Neural cell (in vitro differentiated cells): ENCODE data around the gene AGRN. TPM values are rescaled to one million over a fixed set of nuclear protein-coding genes. Genes with fewer than 3 reads are reported as not detected.

ENCODE experiments used
- H2AFZ ChIP-seq: fragments of 200-600, 300-800 bp; sonication (generic), shearing (Covaris generic); 2 replicates; pipeline ENCODE4 v1.6.0; 2014; ENCODE audit warnings: low read depth, mild to moderate bottlenecking, antibody characterized with exemption, low read length, moderate library complexity
- H3F3A ChIP-seq: fragments of 200-600 bp; shearing (Covaris generic); 2 replicates; pipeline ENCODE4 v1.6.1; 2016; ENCODE audit warnings: mild to moderate bottlenecking, moderate library complexity, mixed read lengths, antibody characterized with exemption, low read length; ENCODE audit not compliant: insufficient read depth, poor library complexity, severe bottlenecking
- H3K27ac ChIP-seq: fragments of 200-600, 300-800 bp; sonication (generic), shearing (Covaris generic); 2 replicates; pipeline ENCODE4 v1.5.1; 2014; ENCODE audit warnings: mild to moderate bottlenecking, low read length, moderate library complexity
- H3K27me3 ChIP-seq: fragments of 300-800, 200-600 bp; sonication (generic), shearing (Covaris generic); 2 replicates; pipeline ENCODE4 v1.6.0; 2014; ENCODE audit warnings: mild to moderate bottlenecking, low read depth, low read length, moderate library complexity; ENCODE audit not compliant: insufficient read depth
- H3K36me3 ChIP-seq: fragments of 300-800, 200-600 bp; sonication (generic), shearing (Covaris generic); 2 replicates; pipeline ENCODE4 v1.5.1; 2014; ENCODE audit warnings: mild to moderate bottlenecking, antibody characterized with exemption, low read length, moderate library complexity; ENCODE audit not compliant: insufficient read depth
- H3K4me2 ChIP-seq: fragments of 300-800, 200-600 bp; sonication (generic), shearing (Covaris generic); 2 replicates; pipeline ENCODE4 v1.6.0; 2014; ENCODE audit warnings: mild to moderate bottlenecking, low read length
- H3K4me3 ChIP-seq: fragments of 300-800, 200-600 bp; sonication (generic), shearing (Covaris generic); 2 replicates; pipeline ENCODE4 v1.5.1; 2014; ENCODE audit warnings: mild to moderate bottlenecking, low read length, moderate library complexity
- H3K79me2 ChIP-seq: fragments of 200-600 bp; shearing (Covaris generic); replicated peaks from 2 replicates; pipeline ENCODE4 v1.6.0; 2014; ENCODE audit warnings: mild to moderate bottlenecking, low read length, moderate library complexity; ENCODE audit not compliant: insufficient read depth
- H3K9ac ChIP-seq: fragments of 300-800, 200-600 bp; sonication (generic), shearing (Covaris generic); 2 replicates; pipeline ENCODE4 v1.6.1; 2016; ENCODE audit warnings: mild to moderate bottlenecking, low read length, mixed read lengths
- H3K9me2 ChIP-seq: fragments of 200-600 bp; shearing (Covaris generic); 2 replicates; pipeline ENCODE4 v1.6.1; 2016; ENCODE audit warnings: mild to moderate bottlenecking, low read length, mixed read lengths; ENCODE audit not compliant: insufficient read depth
- H3K9me3 ChIP-seq: fragments of 200-600, 300-800 bp; sonication (generic), shearing (Covaris generic); 2 replicates; pipeline ENCODE4 v1.6.1; 2016; ENCODE audit warnings: mild to moderate bottlenecking, mixed run types, low read length, moderate library complexity, mixed read lengths
- H4K20me1 ChIP-seq: fragments of 200-600 bp; shearing (Covaris generic); 2 replicates; pipeline ENCODE4 v1.6.1; 2016; ENCODE audit warnings: mild to moderate bottlenecking, mixed run types; ENCODE audit not compliant: insufficient read depth
- EP300 ChIP-seq: fragments of 450-650 bp; conservative IDR thresholded peaks from 2 replicates; pipeline ENCODE4 v1.6.1; 2014; ENCODE audit warnings: antibody characterized with exemption, mild to moderate bottlenecking, moderate library complexity; ENCODE audit not compliant: poor library complexity, severe bottlenecking
- EZH2 ChIP-seq: fragments of 200-600, 300-800 bp; shearing (Covaris generic), sonication (generic); IDR thresholded peaks from 2 replicates; pipeline ENCODE4 v1.6.1; 2014; ENCODE audit warnings: antibody characterized with exemption, low read length, borderline replicate concordance, mild to moderate bottlenecking; ENCODE audit not compliant: insufficient read depth, poor library complexity, severe bottlenecking
- MXI1 ChIP-seq: fragments of 450-650 bp; conservative IDR thresholded peaks from 2 replicates; pipeline ENCODE4 v1.6.1; 2014; ENCODE audit warnings: antibody characterized with exemption, mild to moderate bottlenecking; ENCODE audit not compliant: poor library complexity, severe bottlenecking
- POLR2AphosphoS5 ChIP-seq: IDR thresholded peaks from 2 replicates; pipeline ENCODE4 v1.6.1; 2012
- RAD21 ChIP-seq: fragments of 450-650 bp; conservative IDR thresholded peaks from 2 replicates; pipeline ENCODE4 v1.6.1; 2014; ENCODE audit warnings: antibody characterized with exemption, mild to moderate bottlenecking, moderate library complexity
- REST ChIP-seq: IDR thresholded peaks from 2 replicates; pipeline ENCODE4 v1.6.1; 2012; ENCODE audit warnings: borderline replicate concordance
- SMC3 ChIP-seq: fragments of 450-650 bp; conservative IDR thresholded peaks from 2 replicates; pipeline ENCODE4 v1.6.1; 2014; ENCODE audit warnings: antibody characterized with exemption, mild to moderate bottlenecking, moderate library complexity; ENCODE audit not compliant: poor library complexity
- TAF1 ChIP-seq: IDR thresholded peaks from 2 replicates; pipeline ENCODE4 v1.6.1; 2012; ENCODE audit warnings: low read depth
- polyA plus RNA-seq: library from polyadenylated mRNA; depleted of rRNA; stranded (reverse); fragments of >200 nt; gene quantifications from 2 replicates; pipeline ENCODE4 v1.2.3, GENCODE V29; 2014
- TF ChIP-seq, protein P1 (sequence below): fragments of 450-650 bp; IDR thresholded peaks from 2 replicates; pipeline ENCODE4 v1.5.1; 2014; ENCODE audit warnings: antibody characterized with exemption, mild to moderate bottlenecking, moderate library complexity; ENCODE audit not compliant: poor library complexity, severe bottlenecking

AGRN gene
- polyA plus RNA-seq, 1 donor from 2014 or later, result 104 TPM

DNA sequence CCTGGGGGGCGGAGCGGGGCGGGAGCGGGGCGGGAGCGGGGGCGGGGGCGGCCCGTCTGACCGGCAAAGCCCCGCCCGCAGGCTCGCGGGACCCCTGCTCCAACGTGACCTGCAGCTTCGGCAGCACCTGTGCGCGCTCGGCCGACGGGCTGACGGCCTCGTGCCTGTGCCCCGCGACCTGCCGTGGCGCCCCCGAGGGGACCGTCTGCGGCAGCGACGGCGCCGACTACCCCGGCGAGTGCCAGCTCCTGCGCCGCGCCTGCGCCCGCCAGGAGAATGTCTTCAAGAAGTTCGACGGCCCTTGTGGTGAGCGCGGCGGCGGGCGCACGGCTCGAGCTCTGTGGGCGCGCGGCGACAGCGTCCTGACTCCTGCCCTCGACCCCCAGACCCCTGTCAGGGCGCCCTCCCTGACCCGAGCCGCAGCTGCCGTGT, 21.2 kb downstream of the AGRN start:
- Histone ChIP-seq H3K79me2 (no peaks in the 10 kb centered on the region), H3K9me2 (no peaks in the 10 kb centered on the region), H4K20me1 (no peaks in the 10 kb centered on the region), H3K4me2 (no peak overlapping the region), H3K9ac (no peak overlapping the region), H3K27me3 (no peaks in the 10 kb centered on the region), H2AFZ (no peak overlapping the region), H3F3A (no peaks in the 10 kb centered on the region), H3K9me3 (no peaks in the 10 kb centered on the region), H3K27ac (no peak overlapping the region), H3K36me3 (no peaks in the 10 kb centered on the region), H3K4me3 (no peak overlapping the region)
- TF ChIP-seq MXI1 (no peak), REST (no peak), POLR2AphosphoS5 (no peak), SMC3 (no peak), TAF1 (no peak), EZH2 (no peak), EP300 (no peak)
- TF ChIP-seq, protein P1, sequence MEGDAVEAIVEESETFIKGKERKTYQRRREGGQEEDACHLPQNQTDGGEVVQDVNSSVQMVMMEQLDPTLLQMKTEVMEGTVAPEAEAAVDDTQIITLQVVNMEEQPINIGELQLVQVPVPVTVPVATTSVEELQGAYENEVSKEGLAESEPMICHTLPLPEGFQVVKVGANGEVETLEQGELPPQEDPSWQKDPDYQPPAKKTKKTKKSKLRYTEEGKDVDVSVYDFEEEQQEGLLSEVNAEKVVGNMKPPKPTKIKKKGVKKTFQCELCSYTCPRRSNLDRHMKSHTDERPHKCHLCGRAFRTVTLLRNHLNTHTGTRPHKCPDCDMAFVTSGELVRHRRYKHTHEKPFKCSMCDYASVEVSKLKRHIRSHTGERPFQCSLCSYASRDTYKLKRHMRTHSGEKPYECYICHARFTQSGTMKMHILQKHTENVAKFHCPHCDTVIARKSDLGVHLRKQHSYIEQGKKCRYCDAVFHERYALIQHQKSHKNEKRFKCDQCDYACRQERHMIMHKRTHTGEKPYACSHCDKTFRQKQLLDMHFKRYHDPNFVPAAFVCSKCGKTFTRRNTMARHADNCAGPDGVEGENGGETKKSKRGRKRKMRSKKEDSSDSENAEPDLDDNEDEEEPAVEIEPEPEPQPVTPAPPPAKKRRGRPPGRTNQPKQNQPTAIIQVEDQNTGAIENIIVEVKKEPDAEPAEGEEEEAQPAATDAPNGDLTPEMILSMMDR, result no peak

GRCh38 chr1:1041873-1042272, 22.0 kb downstream of the AGRN start:
- no peak overlapping the region for H2AFZ ChIP-seq
- no peaks in the 10 kb centered on the region for H3K79me2 ChIP-seq
- H4K20me1 ChIP-seq, result no peaks in the 10 kb centered on the region
- TF ChIP-seq EP300, result no peak
- H3K9ac ChIP-seq, result no peak overlapping the region
- no peak overlapping the region for H3K4me2 ChIP-seq
- H3K36me3 ChIP-seq, result no peaks in the 10 kb centered on the region
- no peaks in the 10 kb centered on the region for H3F3A ChIP-seq
- no peaks in the 10 kb centered on the region for H3K9me3 ChIP-seq
- no peak overlapping the region for H3K4me3 ChIP-seq
- H3K27ac ChIP-seq, result no peak overlapping the region
- no peaks in the 10 kb centered on the region for H3K27me3 ChIP-seq
- no peaks in the 10 kb centered on the region for H3K9me2 ChIP-seq

DNA sequence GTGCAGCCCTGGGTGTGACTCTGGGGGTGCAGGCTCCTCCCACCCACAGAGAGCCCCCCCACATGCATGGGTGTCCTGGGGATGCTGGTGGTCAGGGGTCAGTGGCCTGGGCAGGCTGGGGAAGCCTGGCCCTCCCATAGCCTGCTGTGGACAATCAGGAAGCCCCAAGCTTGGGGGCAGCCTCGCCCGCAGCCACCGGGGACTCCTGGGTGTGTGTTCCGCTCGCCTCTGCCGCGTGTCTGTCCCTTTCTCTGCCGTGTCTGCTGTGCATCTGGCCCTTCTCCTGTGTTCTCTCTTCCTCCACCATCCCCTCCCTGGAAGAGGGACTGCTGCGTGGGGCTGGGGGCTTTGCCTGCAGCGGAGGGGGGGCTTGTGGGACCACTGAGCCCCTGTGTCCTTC, 22.9 kb downstream of the AGRN start:
- Histone ChIP-seq H3K79me2 (no peaks in the 10 kb centered on the region), H2AFZ (no peak overlapping the region), H3K27ac (no peak overlapping the region), H3K27me3 (no peaks in the 10 kb centered on the region), H3K36me3 (no peaks in the 10 kb centered on the region), H3K9me2 (no peaks in the 10 kb centered on the region), H4K20me1 (no peaks in the 10 kb centered on the region), H3K9ac (no peak overlapping the region), H3K4me3 (no peak overlapping the region), H3K9me3 (no peaks in the 10 kb centered on the region), H3F3A (no peaks in the 10 kb centered on the region), H3K4me2 (no peak overlapping the region)
- no peak for TF ChIP-seq TAF1
- no peak for TF ChIP-seq REST
- TF ChIP-seq, protein P1, result no peak
- no peak for TF ChIP-seq RAD21
- TF ChIP-seq POLR2AphosphoS5, result no peak
- no peak for TF ChIP-seq MXI1
- TF ChIP-seq EP300, result no peak
- no peak for TF ChIP-seq SMC3
- TF ChIP-seq EZH2, result no peak
